Measurements from ENCODE around the gene SFT2D3.
A peak's percentile ranks its signal among the peaks of the same experiment; 100 is the strongest.
"Not testable (repeated sequence)": the region's sequence is repeated elsewhere in the genome, so short reads cannot be mapped to it uniquely, and the experiment has no call there.

SFT2D3 gene

DNA sequence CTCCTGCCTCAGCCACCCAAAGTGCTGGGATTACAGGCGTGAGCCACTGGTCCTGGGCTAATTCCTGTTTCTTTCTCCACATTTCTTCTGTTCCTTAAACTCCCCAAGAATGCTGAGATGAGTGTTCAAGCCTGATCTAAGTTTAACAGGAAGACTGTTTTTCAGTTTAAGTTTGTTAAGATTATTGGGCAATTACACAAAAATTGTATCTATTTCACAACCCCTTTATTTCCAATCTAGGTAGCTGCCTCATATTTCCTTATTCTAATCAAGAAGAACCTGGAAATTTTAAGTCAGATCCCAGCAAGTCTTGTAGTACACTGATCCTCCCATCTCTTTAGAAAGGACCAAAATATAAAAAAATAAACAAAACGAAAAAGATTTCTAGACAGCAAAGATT, 11.7 kb downstream of the SFT2D3 start:
- peak; percentile 9 to 13 for DNase-seq

DNA sequence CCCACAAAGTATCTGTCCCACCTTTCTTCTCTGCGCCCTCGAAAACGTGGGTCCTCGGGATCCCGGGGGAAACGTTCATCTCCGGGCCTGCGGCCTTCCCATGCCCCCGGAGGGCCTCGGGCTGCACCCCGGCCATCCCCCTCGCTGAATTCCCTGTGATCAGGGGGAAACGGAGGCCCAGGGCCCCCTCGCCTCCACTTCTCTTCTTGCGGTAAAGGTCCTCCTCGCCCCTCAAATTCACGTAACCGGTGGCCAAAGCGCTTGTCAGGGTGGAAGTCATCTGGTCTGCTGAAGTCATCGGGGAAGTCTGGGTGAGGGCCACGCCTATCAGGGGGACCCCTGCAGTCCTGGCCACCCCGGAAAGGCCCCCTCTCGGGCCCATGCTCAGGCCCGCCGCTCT, 12.3 kb downstream of the SFT2D3 start:
- no peak for DNase-seq

DNA sequence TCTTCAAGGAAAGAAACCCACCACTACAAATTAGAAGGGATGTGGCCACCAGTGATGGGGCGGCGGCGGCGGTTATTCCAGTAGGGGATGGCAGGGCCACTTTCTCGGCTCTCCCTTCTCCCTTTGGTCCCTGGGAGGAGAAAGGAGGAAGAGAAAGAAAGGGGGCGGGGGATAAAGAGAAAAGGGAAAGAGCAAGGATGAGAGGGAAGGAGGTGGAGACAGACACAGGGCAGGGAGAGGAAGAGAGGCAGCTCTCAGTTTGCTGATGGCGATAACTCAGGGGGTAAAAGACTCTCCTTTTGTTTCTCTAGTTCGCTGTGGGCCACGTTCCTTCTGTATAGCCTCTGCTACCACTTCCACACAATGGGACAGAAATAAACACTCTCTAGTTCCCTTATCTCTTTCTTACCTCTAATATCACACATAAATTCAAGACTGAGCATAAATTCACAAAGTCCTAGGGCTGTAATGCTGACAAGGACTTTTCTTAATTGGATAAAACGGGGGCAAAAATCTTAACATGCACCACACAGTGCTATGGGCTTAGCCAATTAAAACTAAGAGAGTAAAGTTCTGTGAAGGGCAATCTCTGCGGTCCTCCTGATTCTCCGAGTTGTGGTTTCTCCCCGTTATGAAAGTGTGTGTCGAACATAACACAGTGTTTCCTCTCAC, 14.6 kb downstream of the SFT2D3 start:
- no peak for DNase-seq

DNA sequence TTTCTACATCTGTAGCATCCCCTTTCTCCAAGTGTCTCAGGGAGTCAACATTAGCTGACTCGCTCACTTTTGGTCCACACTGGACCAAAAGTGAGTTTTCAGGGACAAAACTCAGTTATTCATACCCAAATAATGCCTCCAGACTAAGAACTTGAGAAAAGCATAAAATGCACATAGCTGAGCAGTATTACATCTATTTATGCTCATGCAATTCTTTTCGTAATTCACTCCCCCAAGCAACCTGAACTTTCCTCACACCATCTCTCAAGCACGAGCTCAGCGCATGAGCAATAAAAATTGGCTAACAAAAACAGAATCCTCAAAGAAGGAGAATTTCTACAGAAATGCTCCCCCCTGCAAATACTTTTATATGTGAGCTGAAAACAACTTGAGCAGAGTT, 17.0 kb downstream of the SFT2D3 start:
- DNase-seq, result no peak

DNA sequence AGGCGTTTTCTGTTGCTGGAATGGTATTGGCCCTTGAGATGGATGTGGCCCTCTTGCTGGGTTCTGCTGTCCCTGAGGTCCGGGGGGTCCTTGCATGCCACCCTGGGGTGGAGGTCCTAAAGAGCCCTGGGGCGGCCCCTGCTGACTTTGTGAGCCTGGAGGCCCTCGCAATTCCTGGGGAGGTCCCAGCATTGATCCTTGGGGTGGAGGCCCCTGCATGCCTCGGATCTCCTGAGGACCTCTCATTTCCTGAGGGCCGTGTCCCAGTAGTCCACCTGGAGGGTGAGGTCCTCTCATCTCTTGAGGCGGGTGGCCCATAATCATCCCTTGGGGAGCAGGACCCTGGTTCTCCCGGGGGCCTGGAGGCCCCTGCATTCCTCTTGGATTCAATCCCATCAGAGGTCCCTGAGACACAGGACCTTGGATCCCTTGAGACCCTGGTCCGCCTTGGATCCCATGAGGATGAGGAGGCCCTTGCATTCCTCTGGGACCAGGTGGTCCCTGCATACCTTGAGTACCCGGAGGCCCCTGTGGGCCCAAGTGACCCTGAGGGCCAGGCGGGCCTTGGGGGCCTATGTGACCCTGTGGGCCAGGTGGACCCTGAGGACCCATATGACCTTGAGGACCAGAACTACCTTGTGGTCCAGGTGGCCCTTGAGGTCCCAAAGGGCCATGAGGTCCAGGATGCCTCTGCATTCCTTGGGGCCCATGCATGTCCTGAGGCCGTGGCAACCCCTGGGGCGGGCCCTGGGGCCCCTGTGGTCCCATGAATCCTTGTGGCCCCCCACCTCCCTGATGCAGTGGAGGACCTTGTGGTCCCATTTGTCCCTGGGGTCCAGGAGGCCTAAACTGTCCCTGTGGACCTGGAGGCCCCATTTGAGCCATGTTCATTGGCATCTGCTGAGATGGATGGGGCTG, 18.3 kb downstream of the SFT2D3 start:
- no peak for DNase-seq

DNA sequence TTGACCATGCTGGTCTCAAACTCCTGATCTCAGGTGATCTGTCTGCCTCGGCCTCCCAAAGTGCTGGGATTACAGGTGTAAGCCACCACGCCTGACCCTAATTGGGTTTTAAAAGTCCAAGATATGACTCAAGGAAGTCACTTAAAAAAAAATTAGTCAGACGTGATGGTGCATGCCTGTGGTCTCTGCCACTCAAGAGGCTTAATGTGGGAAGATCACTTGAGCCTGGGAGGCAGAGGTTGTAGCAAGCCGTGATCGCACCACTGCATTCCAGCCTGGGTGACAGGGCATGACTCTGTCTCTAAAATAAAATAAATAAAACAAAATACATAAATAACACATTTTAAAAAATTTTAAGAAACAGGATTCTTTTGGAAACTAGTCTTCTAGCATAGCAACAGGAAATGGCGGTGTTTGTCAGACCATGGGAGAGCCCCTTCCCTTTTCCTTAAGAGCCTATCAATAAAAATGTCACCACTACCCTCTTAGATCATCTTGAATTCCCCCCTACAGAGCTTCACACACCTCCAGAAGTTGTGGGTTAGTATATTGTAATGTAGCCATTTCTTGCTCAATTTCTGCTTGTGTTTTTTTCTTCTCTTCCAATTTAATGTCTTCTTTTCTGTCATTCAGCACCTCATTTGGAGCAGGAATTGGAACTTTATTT, 20.1 kb downstream of the SFT2D3 start:
- no peak for DNase-seq

DNA sequence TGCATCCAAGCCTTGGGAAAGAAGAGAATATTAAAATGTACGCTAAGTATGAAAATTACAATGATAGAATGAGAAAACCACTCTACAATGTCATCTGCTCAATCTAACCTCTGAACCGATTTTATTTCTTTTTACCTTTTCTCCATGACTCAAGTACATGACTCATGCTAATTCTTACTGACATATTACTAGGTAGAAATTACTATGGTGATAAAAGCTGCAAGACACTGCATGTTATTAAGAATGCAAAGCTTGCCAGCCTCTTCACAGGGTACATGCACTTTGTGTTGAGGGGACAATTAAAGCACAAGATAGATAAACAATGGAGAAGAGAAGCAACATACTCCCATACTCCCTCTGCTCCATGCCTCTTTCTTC, 20.7 kb downstream of the SFT2D3 start:
- DNase-seq, result no peak

DNA sequence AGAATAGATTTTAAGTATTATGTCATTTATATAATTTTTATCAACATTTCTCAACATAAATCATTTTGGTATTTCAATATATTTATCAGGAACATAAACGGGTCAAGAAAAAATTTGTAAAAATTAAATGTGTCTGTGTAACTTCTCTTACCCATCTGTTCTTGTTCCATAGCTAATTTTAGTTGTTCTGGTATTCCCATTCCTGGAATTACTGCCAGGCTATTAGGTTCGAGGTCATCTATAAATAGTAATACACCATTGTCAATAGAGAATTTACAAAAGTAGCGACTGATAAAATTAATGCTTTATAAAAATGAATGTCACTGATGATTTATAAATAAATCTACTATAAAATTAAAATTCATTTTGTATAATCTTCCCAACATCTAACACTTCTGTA, 21.5 kb downstream of the SFT2D3 start:
- DNase-seq, result no peak

DNA sequence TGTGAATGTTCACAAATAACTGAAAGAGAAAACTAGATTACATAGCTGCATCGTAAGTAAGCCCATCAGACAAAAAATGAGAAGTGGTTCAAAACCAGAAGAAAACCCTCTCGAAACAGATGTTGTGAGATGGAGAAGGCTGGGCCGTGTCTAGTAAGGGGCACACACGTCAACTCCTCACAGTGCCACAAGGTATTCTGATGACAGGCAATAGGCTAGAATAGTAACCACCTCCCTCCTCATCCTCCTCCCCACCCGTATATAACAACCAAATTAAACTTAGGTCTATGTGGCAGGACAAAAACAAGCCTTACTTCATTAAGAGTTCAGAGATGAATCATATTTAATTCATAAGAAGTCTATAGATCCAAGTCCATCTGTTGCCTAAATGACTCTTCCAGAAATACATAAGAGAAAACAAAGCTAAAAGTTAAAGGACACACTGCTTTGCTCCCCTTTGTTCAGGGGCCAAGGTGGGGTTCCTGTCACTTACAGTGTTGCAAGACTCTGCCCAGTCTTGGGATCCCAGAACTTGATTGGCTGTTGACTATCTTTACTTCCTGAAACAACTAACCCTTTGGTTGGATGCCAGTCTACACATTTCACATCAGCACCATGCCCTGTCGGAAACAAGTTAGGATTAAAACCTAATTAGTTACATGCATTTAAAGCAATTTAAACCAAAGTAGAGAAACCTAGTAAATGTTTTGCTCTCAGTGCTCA, 25.0 kb downstream of the SFT2D3 start:
- DNase-seq, result no peak

DNA sequence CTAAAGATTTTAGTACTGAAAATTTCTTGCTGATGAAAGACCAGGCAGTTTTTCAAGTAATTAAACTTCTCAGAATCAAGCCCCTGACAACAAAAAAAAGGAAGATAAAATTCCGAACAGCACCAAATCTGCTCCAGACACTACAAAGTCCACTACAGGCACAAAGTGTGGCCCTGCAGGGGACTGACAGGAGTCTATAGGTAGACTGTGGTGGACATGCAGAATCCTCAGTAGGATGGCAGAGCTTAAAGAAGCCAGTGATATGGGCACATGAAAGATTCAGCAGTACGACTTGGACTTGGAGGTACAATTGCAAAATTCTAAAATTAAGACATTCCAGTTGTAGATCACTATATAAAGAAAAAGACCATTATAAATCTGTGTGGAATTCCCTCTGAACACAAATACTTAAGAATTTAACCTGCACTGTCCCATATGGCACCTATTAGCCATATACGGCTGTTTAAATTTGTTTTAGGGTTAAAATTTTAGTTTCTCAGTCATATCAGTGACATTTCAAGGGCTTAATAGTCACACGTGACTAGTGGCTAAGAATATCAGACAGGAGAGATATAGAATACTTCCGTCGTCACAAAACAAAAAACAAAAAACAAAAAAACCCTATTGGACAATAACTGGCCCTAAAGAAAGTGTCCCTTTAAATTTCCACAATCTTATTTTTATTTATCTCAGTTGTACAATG, 32.0 kb downstream of the SFT2D3 start:
- no peak for DNase-seq

DNA sequence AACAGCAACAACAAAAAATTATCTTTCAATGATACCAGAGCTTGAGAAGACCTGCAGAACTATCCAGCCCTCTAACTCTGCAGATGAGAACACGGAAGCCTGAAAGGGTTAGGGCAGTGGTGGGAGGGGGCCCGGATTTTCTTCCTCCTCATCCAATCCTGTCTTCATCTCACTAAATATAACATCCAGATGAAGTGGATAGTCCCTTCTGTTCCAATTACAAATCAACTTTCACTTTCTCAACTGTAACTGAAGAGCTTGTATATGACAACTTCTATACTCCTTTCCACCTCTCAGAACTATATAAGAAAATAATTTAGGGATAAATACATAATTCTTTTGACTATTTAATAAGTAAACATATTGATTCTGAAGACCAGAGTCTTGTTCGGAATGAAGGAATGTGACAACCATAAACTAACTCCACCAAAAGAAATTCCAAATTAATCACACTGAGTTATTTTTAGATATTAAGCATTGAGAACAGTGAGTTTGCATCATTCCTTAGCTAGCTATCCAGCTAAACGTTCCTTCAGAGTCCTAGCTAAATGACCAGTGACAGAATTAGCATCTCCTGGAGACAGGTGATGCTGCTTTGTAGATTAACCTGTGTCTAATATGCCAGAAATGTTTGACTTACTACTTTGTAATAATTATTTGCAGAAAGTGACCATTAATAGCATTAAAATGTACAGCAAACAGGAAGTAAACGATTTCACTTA, 32.7 kb downstream of the SFT2D3 start:
- DNase-seq, result no peak

DNA sequence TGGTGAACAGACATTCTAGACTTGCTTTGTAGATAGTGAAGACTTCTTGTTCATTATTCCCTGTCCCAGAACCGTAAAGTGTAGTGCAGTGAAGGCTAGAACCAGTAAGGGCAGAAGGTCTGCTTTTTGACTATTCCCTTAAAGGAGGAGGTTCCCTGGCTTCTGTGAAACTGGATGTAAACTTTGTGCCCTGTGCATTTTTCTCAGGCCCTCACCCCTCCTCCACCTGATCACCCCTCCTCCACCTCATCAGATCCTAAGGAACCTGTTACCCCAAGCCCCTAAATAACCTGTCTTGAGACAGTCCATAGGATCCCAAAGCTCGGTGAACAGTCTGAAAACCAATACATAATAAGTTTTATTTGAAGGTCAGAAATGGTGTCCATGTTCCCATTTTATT, 33.7 kb downstream of the SFT2D3 start:
- no peak for DNase-seq

DNA sequence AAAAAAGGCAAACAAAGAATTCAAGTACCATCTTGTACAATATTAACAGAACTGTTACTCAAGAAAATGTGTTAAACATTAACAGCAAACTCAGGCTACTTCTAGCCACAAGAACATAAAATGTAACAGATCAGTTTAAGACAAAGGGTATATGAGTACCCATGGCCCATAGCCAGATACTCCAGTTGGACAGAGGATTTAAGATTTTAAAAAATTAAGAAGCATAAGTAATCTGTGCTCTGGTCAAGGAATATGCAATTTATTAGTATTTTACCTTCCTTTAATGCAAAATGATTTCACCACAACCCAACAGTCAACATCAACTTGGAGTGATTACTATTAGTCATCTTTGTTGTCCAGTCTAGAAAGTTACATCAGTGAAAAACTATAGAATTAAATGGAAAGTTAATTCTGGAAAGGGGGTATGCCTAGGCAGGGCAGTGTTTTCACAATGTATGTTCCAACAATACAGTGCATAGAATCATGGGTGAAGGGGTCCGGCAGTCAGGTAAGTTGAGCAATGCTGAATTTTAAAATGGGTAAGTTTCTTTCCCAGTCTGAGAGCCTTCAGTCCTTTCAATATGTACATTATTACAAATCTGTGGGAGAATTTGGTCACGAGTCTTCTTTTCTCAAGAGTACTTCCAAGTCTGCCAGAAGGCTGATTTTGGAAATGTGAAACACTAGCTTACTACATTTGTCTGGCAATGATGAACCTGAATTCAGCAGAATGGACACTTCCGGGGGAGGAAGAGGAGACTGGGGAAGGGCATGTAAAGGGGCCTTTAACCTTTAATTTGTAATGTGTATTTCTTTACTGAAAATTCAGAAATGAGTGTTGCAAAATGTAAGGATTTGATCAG, 34.5 kb downstream of the SFT2D3 start:
- no peak for DNase-seq

DNA sequence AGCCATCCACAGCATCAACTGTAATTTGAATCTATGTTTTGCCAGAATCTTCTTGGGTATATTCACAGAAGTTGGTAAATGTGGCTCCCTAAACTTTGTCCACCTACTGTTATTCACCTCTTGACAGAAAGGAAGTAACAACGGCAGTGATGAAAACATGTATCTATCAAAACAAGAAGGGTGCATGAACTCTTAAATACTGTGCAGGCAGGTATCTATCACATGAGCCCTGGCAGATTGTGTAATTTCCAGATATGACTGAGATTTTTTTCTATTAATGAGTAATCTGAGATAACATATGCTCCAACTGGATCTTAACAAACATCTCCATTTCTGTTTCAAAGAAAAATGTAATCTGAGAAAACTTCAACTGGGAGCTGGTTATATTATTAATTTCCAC, 36.6 kb downstream of the SFT2D3 start:
- DNase-seq, result no peak

DNA sequence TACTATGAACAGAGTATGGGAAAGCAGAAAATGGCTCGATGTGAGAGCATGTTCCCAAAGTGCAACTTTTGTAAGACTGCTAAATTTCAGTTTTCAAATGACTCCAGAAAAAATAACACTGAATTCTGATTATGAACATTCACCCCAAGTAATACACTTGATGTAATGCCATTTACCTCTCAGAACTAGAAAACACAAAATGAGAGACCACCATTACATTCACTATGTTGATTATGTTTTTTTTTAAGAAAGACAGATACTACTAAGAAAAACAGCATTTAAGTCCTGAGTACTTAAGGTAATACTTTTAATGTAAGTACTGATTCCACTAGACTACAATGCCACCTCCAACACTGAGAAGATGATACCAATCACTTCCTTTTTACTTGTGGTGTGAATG, 38.5 kb downstream of the SFT2D3 start:
- DNase-seq, result no peak

DNA sequence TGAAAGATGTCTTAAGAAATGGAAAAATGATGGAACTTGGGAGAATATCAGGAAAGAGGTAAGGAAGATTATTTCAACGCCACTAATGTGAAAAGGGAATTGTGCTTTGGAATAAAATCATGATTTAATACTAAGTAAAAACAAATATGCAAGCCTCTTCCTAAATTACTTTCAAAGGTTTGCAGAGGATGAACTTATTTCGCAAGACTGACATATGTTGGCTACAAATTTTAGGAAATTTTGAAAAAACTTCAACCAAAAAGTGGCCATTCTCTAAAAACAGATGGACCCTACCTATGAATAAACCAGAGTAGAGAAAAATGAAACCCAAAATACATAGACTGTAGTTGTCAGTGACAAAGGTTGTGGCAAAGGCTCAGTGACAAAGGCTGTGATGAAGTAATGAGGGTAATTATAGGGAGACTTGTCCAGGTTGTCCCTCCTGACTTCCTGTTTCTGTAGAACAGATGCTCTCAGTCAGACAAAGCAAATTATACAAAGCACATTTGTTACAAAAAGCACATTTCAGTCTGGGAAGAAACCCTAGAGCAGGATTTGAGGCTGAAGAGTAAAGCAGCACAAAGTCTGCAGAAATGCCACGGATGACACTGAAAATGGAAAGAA, 39.5 kb downstream of the SFT2D3 start:
- DNase-seq, result no peak

DNA sequence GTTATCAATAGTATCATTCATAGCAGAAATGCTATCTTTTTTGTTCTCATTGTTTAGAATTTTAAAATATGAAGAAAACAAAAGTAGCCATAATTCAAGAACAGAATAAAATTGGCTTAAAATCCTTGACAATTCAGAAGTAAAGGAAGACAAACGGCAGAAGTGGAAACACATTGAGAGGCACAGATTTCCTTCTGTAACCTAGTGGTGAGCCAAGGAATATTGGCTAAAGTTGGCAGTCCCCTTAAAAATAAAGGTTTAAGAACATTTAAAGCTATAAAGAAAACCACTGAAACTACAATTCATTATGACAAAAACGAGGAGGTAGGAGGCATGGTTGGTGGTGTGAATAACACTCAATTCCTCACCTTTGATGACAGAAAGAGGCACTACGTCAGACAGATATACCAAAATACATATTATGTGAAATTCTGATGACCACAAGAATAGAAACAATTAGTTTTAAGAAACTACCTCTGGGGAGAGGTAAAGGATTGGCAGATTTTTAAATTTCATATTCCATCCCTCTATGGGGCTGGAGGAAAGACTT, 42.3 kb downstream of the SFT2D3 start:
- no peak for DNase-seq

DNA sequence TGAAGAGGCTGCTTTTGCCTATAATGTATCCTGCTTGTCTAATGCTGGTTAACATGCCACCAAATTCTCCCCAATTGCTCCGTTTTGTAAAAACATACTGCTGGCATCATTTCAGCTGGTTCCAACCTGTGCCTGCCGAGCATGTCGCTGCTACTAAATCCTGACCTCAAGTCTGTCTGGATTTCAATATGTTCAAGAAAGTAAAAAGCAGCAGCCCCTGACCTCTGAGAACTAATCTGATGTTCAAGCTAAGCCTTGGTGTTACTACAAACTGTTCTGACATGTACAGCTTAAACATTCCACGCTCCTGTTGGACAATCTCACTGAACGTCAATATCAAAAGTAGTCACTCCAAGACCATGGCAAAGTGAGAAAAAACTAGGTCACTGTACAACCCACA, 46.3 kb downstream of the SFT2D3 start:
- no peak for DNase-seq

DNA sequence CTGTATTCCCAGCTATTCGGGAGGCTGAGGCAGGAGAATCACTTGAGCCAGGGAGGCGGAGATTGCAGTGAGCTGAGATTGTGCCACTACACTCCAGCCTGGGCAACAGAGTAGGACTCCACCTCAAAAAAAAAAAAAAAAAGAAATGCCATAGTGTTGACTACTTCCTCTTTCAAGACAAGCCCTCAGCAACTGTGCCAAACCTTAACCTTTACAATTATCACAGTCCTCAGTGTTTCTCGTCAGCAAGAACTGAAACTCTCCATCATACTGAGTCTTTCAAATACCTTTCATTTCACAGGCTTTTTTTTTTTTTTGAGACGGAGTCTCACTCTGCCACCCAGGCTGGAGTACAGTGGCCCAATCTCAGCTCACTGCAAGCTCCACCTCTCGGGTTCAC, 48.2 kb downstream of the SFT2D3 start:
- DNase-seq, result not testable (repeated sequence)

DNA sequence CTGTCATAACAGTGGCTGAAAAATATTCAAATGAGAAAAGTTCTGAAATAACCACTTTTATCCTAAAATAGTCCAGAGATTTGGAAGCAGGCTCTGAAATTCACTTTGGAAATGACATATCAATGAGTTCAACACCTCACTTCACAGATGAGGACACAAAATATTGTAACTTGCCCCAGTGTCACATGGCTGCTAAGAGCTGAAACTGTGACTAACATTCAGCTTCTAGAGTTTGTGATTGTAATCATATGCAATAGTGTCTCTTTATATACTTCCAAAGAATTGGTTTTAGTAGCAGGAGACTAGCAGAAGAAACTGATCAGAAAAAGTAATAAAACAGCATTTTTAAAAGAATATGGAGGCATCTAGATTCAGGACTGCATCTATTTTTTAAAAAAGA, 52.1 kb downstream of the SFT2D3 start:
- no peak for DNase-seq
